HUDEP-2 (cell line): ENCODE results near the gene HDAC4.

Experiments
- DNase-seq, 76 experiments: peaks; one replicate each; lab custom pipeline; 2025; ENCODE audit not compliant: unreplicated experiment in 76 of 76; lab: John Stamatoyannopoulos, UW

The HDAC4 gene

DNA sequence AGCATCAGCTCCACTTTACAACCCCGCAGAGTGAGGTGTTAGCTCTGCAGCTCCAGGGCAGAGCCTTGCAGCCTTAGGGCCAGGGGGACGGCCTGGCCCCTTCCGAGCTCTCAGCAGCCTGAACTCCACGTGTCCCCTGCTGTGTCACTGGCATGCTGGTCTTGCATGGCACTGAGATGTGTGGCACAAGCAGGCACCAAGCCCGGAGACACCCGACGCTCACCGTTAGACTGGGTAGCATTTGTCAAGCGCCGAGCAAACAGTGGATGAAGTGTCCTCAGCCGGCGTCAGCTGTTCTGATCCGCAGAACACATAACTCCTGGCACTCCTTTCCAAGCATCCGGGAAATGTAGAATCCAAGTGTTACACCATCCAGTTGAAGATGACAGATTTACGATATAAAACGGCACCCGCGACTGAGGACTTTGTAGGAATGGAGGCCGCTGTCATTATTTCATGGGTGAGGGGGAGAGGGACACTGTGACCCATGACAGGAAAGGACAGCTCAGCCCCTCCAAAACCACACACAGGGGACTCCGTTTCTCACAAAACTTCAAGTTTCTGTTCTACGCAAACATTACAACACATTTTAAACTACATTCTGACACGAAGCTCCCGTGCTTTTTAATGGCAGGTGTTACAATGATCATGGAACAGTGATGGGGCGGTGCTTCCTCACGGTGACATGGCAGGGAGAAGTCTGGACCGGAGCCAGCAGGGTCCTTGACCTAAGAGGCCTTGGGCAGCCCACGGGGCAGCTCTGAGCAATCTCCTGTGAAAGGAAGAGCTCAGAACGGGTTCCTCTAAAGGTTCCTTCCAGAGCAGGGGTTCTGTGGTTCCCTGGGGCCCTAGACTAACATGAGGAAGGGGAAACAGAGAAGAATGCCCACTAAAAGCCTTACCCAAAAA lies 89.4 kb downstream of the HDAC4 start:
- DNase-seq, result no peak

DNA sequence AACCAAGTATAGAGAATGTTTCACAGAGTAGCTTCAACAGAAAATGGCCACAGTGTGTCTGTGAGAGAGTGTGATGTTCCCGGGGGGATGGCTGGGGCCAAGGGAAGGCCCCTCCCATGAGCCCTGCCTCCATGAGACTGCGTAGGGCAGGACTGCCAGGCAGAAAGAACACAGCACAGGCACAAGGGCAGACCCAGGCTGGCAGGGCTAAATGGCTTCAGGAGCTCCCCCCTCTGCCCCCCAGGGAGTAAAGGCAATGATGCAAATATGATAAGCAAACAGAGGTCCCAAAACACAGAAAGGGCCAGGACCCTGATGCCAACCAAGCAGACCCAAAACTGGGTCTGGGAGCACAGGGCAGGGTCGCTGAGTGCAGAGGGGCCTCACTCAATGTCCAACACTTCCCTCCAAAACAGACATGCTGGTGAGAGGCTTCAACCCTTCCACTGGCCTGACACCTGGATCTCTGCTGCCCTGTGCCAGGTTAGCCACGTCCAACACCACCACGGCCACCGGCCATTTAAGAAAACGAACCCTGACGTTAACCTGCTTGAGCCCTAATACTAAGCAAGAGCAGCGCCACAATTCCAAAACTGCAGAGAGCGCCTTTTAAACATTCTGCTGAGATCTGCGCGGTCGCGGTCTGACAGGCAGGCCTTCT lies 90.3 kb downstream of the HDAC4 start:
- DNase-seq, result no peak

DNA sequence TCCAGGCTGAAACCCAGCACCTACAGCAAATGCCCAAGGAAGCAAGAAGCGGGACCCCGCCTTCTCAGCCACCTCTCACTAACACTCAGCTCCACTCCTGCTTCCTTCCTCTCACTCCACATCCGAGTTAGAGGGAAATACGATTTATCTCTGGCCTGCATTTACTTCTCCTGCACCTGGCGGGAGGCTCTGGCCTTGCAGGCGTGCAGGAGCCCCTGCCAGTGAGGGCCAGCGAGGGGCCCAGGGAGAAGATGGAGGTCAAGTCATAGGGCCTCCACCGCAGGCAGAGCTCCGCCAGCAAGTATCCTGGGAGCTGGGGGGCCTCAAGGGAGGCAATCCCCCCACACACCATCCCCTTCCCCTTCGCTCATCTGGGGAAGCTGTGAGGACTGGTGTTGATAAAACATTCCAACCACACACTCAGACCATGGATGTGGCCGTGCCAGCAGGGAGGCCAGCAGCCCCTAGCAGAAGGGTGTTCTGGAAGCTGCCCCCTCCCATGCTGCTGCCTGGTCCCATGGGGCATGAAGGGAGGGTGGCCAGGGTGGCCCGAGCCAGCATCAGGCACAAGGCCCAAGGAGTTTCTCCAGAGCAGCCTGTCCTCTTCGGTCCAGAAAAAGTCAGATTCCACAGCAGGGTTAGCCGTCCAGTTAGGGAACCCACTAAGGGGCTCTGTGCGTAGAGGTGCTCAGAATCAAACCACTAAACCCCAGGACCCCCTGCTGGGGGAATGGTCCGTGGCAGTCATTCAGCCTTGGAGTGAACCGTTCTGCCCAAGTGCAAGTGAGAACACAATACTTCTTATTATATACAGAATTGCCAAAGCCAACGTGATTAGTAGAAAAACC lies 91.2 kb downstream of the HDAC4 start:
- DNase-seq, result no peak

DNA sequence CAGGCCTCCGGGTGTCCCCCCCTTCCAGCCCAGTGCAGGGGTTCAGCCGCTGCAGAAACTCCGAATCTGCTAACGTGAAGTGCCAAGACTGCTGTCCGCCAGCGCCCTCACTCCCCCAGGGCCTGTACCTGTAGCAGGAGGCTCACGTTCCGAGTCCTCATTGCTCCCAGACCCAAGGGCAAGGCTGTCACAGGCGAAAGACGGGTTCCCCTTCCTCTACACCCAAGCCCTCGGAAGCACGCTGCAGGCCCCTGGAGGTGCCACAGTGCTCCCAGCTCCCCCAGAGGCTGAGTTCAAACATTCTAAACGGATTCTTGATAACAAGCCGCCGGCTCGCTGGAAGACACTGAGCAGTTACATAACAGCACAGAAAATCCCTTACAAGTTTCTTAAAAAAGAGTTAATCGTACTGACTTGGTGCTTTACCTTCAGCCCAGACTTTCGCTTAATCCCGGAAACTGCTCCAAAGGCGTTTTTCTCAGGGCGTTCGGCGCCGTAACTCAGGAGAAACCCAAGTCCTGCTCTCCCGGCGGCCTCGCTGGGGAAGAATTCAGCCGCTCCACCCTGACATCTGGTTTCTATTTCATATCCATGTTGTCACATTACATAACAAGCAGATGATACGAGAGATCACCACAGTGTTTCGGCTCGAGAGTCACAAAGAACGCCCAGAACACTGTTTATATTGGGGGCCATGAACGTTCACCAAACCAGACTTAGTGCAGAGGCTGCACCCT lies 92.0 kb downstream of the HDAC4 start:
- no peak for DNase-seq

DNA sequence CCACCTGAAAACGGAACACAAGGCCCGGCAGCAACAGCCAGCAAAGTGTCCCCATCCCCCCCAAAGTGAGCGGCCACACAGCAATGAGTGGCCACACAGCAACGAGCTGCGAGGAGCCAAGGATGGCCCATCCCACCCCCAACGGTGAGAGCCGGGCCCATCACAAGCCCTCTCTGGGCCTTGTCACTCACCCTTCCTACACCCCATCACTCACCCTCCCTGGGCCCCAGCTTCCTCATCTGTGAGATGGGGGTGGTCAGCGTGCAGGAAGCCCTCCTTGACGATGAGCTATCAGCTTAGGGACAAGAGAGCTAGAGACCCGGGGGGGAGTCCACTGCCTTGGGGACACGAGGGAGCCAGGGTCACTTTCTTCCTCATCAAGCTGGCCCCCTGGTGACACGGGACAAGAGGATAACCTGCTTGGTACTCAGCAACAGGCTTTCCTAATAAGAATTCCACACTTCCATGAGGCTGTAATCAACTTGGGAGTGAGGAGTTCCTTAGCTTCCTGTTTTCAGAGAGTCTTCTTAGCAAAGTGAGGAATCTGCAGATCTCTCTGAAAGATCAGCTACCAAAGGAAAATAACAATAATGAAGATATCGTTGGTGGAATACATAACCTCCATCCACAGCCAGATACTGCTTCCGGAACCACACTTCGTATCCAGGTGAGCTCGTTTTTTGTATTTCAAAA lies 92.8 kb downstream of the HDAC4 start:
- DNase-seq, result no peak

DNA sequence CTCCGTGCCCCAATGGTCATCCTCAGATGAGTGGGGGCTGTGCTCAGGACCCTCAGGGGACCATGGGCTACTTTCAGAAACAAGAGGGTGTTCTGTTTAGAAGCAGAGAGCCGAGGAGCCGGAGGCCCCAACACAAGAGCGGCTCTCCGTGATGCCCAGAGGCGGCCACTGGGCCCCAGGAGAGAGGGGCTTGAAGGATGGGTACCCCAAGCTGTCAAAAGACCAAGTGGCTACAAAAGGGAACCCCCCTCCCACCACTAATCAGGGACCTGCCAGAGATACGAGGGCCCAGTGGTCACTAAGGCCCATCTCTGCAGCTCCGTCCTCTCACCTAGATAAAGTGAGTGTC lies 93.6 kb downstream of the HDAC4 start:
- DNase-seq, result no peak

DNA sequence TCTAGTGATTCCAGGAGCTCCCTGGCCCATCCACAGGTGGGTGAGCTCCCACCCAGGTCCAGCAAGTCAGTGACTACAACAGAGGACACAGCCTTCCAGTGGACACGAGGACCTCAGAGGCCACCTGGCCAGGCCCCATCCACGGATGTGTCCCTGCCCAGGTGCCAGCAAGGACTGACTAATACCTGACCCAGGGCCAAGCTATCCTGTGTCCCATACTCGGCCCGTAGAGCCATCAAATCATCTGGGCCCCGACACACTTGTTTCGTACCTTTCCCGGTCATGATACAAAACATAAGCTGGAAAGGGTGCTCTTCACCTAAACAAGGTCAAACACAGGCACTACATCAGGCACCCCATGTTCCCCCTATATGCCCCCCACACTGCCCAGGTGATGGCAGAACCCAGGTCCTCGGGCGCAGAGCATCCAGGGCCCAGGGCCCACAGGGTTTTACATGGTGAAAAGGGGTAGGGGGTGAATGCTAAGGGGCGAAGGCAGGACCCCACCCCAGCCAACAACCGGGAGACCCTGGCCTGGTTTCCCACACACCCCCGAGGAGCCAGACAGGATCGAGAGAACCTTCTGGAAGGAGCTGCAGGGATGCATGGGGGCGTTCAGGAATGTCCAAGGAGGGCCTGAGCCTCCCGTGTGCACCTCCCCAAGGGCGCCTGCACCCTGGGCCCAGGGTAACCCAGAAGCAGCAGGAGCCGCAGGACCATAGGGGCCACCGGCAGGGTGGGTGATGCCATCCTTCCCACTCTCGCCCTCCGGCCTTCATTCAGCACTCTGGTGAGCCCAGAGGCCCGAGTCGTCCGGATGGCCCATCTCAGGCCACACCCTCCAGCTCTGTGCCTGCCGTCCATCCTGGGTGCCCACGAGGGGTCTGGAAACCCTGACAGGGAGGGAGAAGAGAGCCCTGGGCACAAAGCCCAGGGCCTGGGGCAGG lies 94.3 kb downstream of the HDAC4 start:
- no peak for DNase-seq

DNA sequence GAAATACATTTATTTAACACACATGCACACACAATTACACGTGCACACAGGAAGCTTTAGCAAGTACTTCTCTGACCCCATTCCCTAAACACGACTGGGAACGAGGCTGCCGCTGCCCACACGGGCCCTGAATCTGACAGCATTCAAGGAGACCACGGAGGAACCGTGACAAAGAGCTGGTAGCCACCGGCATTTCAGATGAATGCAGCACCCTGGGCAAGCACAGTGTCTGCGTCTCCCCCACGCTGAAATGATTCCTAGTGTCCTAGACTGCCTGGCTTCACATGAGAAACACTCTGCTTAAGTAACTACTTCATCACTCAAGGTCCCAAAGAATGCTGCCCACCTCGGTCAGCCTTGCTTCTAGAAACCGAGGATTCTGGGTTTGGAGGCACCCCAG lies 95.0 kb downstream of the HDAC4 start:
- no peak for DNase-seq

DNA sequence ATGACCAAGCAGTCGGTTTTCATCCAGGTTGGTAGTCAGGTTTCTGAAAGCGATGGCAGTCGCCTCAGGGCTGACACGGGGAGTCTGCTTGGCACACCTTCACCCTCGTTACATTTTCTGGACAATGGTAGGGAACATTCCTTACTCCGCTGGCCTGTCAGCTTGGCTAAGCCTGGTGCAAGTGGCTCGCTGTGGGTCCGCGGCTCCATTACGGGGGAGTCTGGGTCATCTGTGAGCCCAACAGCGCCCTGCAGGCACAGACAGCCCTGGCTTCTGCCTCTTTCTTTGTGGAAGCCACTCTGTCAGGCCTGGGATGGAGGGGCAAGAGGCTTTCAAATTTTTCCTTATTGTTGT lies 95.6 kb downstream of the HDAC4 start:
- no peak for DNase-seq

DNA sequence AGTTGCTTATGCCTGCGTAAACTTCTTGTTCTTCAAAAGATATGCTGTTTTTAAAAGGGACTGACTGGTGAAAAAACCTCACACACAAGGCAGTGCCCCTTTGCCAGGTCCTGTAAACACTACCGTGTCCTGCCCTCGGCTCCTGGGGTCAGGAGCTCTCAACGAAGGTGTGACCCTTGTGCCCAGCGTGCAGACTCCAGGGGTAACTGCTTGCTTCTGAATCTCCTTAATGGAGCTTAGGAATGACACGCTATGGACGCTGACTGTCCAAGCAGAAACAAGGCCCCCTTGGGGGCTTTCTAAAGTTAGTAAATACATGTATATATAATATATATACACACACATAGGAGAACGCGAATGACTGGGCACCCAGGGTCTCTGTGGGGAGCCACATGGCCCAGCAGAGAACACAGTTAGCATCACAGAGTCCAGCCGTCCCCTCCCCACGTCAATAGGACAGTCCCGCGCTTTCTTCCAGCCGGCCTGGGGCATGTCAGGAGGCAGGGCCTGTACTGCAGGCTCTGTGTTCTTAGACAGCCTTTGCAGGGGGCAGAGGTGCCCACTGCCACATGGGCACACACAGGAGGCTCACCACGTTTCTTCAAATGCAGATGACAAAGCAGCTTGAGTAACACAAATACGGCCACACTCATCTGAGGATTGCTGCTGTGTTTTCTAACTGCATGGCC lies 96.1 kb downstream of the HDAC4 start:
- DNase-seq, result no peak

DNA sequence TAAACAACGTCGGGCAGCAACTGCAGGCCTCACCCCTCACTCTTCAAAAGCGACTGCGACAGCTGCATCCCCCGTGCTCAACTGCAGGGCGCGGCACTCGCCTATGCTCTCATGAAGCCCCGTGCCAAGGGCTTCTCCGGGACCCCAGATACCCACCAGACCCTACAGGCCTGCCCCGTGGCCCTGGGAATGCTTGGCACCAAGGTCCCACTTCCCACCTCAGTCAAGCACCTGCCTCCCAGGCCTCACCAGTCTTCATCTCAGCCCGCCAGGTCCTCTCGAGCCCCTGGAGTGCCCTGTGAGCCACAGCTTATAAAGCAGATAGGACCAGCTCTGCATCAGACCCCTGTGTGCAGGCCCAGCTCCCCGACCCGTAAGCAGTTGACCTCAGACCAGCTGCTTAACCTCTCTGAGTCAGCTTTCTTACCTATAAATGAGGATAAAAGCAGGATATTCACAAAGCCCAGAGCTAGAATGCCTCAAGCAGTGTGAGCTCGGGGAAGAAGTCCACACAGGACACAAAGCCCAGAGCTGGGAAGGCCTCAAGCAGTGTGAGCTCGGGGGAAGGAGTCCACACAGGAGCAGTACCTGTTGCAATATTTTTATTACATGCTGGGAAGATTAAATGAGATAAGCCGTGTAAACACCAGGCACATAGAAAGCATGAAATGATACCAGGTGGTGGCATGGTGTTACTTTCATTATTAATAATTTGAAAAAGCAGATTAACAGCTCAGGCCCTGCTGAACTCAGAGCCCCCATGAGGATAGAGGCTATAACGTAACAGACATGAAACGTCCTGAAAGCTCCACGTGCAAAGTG lies 96.9 kb downstream of the HDAC4 start:
- DNase-seq, result no peak

DNA sequence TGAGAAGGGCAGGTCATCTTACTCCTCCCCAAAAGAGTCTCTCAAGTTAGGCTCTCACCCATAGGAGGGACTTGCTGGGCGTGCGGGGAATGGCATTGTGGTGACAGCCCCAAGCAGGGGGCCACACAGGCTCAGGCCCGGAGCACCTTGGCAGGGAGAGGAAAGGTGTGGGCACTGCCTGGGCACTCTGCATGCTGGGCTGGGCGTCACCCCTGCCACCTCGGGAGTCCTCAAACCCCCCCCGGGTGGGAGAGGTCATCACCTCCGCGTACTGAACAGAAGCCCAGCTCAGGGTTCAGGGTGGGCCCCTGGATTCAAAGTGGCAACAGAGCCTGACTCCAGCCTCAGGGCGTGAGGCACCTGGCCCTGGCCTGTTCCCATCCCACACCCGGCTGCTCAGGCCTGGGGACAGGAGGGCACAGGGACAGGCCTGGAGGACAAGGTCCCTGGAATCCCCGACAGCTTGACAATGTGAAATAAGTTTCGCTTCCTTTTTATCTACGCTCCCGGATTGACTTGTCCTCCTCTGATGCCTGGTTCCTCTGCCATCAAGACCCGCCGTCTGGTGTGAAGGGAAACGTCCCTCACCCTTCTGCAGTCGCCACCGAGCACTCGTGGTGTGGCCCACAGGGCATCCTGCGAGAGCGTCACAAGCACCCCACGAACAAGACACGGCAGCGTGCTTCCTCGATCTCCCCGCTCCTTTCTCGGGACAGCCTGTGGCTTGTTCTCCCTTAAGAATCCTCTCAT lies 97.8 kb downstream of the HDAC4 start:
- no peak for DNase-seq

DNA sequence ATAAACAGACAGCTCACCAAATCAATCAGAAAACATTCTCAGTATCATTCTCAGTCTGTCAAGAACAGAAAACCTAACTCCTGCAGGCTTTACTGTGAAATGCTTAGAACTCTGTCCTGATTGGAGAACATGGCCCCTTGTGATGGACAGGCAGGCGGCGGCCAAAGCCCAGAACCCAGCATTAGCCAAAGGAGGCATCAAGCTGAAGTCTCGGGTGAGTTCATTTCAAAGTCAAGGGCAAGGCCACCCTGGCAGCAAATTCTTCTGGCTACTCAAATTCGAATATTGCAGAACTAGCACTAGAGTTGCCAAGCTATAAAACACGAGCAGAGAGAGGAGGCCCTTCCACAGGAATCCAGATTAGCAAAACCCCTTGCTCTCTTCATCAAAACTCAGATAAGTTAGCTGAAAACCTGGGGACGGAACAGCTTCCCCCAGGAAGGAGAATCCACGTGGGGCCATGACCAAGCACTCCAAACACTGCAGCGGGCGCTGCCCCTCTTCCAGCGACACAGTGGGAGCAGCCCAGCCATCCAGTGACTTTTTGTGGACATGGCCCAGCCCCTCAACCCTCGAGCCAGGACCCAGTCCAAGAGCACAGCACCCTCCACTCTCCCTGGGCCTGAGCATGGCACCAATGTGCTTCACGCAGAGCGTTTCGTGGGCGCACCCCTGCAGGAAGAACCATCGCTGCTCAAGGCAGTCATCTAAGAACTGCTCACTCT lies 98.6 kb downstream of the HDAC4 start:
- DNase-seq, result no peak

DNA sequence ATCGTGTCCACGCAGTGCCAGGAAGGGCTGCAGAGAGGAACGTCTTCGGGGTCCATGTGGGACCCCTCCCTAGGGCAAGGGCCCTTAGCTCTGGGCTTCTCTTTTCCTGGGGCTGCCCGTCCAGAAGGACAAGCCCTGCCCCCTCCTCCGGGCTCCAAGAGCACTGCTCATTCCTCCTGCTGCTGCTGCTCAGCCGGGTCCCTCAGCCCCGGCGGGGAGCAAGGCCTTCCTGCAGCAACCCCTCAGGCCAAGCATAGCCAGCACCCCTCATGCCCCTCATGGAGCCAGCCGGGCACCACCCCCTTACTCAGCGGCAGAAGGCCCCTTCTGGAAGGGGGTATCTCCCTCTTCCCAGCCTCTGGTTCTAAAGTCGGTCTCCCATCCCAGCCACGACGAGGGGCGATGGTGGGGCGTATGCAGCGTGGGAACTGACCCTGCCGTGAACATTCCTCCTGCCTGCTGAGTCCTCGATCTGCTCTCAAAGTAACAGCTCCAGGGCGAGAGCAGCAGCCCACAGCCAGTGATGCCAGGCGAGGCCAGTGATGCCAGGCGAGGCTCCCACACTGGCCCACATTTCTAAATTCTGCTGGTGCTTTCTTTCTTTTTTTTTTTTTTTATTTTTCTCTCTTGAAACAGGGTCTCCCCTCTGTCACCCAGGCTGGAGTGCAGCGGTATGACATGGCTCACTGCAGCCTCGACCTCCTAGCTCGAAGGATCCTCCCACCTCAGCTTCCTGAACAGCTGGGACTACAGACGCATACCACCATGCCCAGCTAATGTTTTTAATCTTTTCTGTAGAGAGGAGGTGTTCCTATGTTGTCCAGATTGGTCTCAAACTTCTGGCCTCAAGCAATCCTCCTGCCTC lies 99.7 kb downstream of the HDAC4 start:
- no peak for DNase-seq

DNA sequence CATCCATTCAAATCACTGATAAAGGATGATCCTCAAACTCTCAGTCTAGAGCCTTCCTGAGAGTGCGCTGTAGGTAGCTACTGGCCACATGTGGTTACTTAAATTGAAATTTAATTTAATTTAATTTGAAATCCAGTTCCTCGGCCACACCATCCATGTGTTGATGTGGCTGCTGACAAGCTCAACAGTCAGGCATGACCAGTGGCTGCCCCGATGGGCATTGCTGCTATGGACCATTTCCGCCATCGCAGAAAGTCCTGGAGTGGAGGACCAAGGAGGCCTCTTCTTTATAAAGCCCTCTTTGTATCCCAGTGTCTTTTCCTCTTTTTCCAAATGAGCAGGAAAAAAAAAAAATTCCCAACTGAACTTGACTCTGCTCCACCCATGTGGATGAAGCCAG lies 100.6 kb downstream of the HDAC4 start:
- DNase-seq, result no peak
